WTC11 (cell line): ENCODE measurements around the gene TYMS. TPM values are rescaled to one million over a fixed set of nuclear protein-coding genes. Genes with fewer than 3 reads are reported as not detected.

Experiments used
- ATAC-seq: fragments of 200-7000 bp; cut with Tn5 transposase; 2 replicates; pipeline ENCODE4 v1.10.0; 2021; ENCODE audit warnings: mild to moderate bottlenecking, moderate library complexity
- CTCF ChIA-PET: fragments of 300-600 bp; sonication (Branson Sonifier 250); formaldehyde crosslinking; loops from one replicate; lab custom pipeline; 2021; ENCODE audit warnings: antibody characterized with exemption; lab: Charles Lee
- POLR2A ChIA-PET: fragments of 350-600 bp; sonication (Branson Sonifier 250); formaldehyde crosslinking; loops from one replicate; lab custom pipeline; 2021; ENCODE audit warnings: antibody characterized with exemption; lab: Charles Lee
- DNase-seq: peaks from one replicate; pipeline ENCODE4 v3.0.0; 2021; ENCODE audit warnings: low spot score
- H3K27ac Mint-ChIP-seq: 2 replicates; pipeline ENCODE4 v1.8.0; 2021; ENCODE audit warnings: mixed read lengths
- H3K27me3 Mint-ChIP-seq: 2 replicates; pipeline ENCODE4 v1.8.0; 2021; ENCODE audit warnings: low read depth, mild to moderate bottlenecking, moderate library complexity, mixed read lengths
- H3K36me3 Mint-ChIP-seq: 2 replicates; pipeline ENCODE4 v1.8.0; 2021; ENCODE audit warnings: mixed read lengths
- H3K4me1 Mint-ChIP-seq: 2 replicates; pipeline ENCODE4 v1.8.0; 2022; ENCODE audit warnings: mixed read lengths
- H3K4me3 Mint-ChIP-seq: 2 replicates; pipeline ENCODE4 v1.8.0; 2021; ENCODE audit warnings: mild to moderate bottlenecking, moderate library complexity, mixed read lengths
- H3K9me3 Mint-ChIP-seq: 2 replicates; pipeline ENCODE4 v1.8.0; 2021; ENCODE audit warnings: mixed read lengths
- ATF1 ChIP-seq: sonication (generic); formaldehyde crosslinking; IDR thresholded peaks from 2 replicates; pipeline ENCODE4 v1.8.1; 2023; ENCODE audit warnings: mild to moderate bottlenecking, moderate library complexity, missing genetic modification reagents
- ELF4 ChIP-seq: sonication (generic); formaldehyde crosslinking; IDR thresholded peaks from 2 replicates; pipeline ENCODE4 v1.8.1; 2022; ENCODE audit warnings: low read depth, mild to moderate bottlenecking, moderate library complexity, missing genetic modification reagents
- NR3C1 ChIP-seq: sonication (generic); formaldehyde crosslinking; conservative IDR thresholded peaks from 2 replicates; pipeline ENCODE4 v1.8.1; 2023; ENCODE audit warnings: low read depth, mild to moderate bottlenecking, missing genetic modification reagents
- STAT6 ChIP-seq: sonication (generic); formaldehyde crosslinking; conservative IDR thresholded peaks from 2 replicates; pipeline ENCODE4 v1.8.1; 2023; ENCODE audit warnings: mild to moderate bottlenecking, low read depth, missing genetic modification reagents, moderate library complexity
- ZNF281 ChIP-seq: sonication (generic); formaldehyde crosslinking; IDR thresholded peaks from 2 replicates; pipeline ENCODE4 v1.8.0; 2023; ENCODE audit warnings: mild to moderate bottlenecking, missing genetic modification reagents
- ZSCAN18 ChIP-seq: fragments of 250-450 bp; sonication (Bioruptor Pico); IDR thresholded peaks from 2 replicates; pipeline ENCODE4 v2.1.2; 2022; ENCODE audit warnings: mild to moderate bottlenecking, moderate library complexity
- total RNA-seq: library from RNA; stranded (reverse); gene quantifications from 3 replicates; pipeline ENCODE4 v1.2.3, GENCODE V29; 2021
- TF ChIP-seq, protein P1 (sequence below): sonication (generic); formaldehyde crosslinking; IDR thresholded peaks from 2 replicates; pipeline ENCODE4 v1.8.1; 2022; ENCODE audit warnings: missing genetic modification reagents, borderline replicate concordance
- TF ChIP-seq, protein P2 (sequence below): sonication (generic); formaldehyde crosslinking; IDR thresholded peaks from 2 replicates; pipeline ENCODE4 v1.8.1; 2022; ENCODE audit warnings: low read depth, missing genetic modification reagents, borderline replicate concordance
- TF ChIP-seq, protein P3 (sequence below): sonication (generic); formaldehyde crosslinking; IDR thresholded peaks from 2 replicates; pipeline ENCODE4 v1.8.0; 2023; ENCODE audit warnings: missing genetic modification reagents, mild to moderate bottlenecking, borderline replicate concordance

TYMS gene
- total RNA-seq, 1 experiment from 2014 or later = 86.4 TPM

DNA sequence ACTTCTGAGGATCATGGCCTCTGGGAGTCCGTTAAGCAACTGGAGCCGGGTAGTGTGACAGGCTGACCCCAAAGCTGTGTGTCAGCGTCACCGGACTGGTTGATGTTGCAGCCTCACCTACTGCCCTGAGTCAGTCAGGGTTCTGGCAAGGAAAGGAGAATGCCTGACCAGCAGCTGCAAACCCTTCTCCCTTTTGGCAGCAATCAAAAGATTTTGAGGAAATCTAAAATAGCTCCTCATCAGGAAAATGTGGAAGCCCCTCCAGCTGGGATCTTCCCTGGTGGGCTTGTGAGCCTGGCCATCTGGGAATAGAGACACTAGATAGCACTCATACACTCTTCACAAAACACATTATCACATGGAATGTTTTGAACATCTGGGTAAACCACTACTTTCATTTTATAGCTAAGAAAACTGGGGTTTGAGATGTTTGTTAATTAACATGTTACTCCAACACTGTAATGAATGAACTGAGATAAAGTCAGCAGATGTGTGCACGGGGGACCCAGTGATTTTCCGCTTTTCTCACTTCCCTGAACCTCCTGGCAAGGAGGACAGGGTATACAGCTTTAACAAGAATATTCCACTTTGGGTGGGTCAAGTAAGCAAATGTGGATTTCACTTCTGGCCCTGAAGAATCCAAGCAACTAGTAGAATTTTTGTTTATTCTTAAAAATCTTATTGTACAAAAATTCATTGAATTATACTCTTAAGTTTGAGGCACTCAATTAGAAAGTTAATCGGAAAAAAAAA lies 36.0 kb upstream of the TYMS start:
- H3K36me3 Mint-ChIP-seq = no peaks in the 10 kb centered on the region
- H3K27ac Mint-ChIP-seq = no peak overlapping the region
- no peak for DNase-seq
- H3K4me3 Mint-ChIP-seq = no peak overlapping the region
- H3K9me3 Mint-ChIP-seq = no peaks in the 10 kb centered on the region
- H3K4me1 Mint-ChIP-seq = peaks cover 9% of the 10 kb centered on the region
- POLR2A ChIA-PET = no interaction called here
- TF ChIP-seq STAT6 (CRISPR knock-in tag) (no peak), ZSCAN18 (CRISPR knock-in tag) (no peak), ZNF281 (CRISPR knock-in tag) (no peak), ELF4 (CRISPR knock-in tag) (no peak), NR3C1 (CRISPR knock-in tag) (no peak), ATF1 (CRISPR knock-in tag) (no peak)
- TF ChIP-seq, protein P1, sequence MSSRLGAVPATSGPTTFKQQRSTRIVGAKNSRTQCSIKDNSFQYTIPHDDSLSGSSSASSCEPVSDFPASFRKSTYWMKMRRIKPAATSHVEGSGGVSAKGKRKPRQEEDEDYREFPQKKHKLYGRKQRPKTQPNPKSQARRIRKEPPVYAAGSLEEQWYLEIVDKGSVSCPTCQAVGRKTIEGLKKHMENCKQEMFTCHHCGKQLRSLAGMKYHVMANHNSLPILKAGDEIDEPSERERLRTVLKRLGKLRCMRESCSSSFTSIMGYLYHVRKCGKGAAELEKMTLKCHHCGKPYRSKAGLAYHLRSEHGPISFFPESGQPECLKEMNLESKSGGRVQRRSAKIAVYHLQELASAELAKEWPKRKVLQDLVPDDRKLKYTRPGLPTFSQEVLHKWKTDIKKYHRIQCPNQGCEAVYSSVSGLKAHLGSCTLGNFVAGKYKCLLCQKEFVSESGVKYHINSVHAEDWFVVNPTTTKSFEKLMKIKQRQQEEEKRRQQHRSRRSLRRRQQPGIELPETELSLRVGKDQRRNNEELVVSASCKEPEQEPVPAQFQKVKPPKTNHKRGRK (CRISPR knock-in tag) = no peak
- TF ChIP-seq, protein P2, sequence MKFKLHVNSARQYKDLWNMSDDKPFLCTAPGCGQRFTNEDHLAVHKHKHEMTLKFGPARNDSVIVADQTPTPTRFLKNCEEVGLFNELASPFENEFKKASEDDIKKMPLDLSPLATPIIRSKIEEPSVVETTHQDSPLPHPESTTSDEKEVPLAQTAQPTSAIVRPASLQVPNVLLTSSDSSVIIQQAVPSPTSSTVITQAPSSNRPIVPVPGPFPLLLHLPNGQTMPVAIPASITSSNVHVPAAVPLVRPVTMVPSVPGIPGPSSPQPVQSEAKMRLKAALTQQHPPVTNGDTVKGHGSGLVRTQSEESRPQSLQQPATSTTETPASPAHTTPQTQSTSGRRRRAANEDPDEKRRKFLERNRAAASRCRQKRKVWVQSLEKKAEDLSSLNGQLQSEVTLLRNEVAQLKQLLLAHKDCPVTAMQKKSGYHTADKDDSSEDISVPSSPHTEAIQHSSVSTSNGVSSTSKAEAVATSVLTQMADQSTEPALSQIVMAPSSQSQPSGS (CRISPR knock-in tag) = no peak
- TF ChIP-seq, protein P3, sequence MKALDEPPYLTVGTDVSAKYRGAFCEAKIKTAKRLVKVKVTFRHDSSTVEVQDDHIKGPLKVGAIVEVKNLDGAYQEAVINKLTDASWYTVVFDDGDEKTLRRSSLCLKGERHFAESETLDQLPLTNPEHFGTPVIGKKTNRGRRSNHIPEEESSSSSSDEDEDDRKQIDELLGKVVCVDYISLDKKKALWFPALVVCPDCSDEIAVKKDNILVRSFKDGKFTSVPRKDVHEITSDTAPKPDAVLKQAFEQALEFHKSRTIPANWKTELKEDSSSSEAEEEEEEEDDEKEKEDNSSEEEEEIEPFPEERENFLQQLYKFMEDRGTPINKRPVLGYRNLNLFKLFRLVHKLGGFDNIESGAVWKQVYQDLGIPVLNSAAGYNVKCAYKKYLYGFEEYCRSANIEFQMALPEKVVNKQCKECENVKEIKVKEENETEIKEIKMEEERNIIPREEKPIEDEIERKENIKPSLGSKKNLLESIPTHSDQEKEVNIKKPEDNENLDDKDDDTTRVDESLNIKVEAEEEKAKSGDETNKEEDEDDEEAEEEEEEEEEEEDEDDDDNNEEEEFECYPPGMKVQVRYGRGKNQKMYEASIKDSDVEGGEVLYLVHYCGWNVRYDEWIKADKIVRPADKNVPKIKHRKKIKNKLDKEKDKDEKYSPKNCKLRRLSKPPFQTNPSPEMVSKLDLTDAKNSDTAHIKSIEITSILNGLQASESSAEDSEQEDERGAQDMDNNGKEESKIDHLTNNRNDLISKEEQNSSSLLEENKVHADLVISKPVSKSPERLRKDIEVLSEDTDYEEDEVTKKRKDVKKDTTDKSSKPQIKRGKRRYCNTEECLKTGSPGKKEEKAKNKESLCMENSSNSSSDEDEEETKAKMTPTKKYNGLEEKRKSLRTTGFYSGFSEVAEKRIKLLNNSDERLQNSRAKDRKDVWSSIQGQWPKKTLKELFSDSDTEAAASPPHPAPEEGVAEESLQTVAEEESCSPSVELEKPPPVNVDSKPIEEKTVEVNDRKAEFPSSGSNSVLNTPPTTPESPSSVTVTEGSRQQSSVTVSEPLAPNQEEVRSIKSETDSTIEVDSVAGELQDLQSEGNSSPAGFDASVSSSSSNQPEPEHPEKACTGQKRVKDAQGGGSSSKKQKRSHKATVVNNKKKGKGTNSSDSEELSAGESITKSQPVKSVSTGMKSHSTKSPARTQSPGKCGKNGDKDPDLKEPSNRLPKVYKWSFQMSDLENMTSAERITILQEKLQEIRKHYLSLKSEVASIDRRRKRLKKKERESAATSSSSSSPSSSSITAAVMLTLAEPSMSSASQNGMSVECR (CRISPR knock-in tag) = no peak
- TF ChIP-seq, all 79 proteins: peak for 0
- no peaks in the 10 kb centered on the region for H3K27me3 Mint-ChIP-seq
- CTCF ChIA-PET = interaction anchor here (0.8 to 1.4 kb wide), 6 partner anchors 9 to 211 kb away, joined by 3 read pairs; no protein-coding TSS in a partner anchor
- no peak for ATAC-seq
